Activated T-cell treated with anti-CD3 and anti-CD28 coated beads for 48 hours (primary cell): ENCODE results near the gene SLMAP.

Experiments used
- DNase-seq: peaks from one replicate; pipeline ENCODE4 v3.0.0-alpha.2; 2020; ENCODE audit warnings: low read depth

Gene SLMAP

DNA sequence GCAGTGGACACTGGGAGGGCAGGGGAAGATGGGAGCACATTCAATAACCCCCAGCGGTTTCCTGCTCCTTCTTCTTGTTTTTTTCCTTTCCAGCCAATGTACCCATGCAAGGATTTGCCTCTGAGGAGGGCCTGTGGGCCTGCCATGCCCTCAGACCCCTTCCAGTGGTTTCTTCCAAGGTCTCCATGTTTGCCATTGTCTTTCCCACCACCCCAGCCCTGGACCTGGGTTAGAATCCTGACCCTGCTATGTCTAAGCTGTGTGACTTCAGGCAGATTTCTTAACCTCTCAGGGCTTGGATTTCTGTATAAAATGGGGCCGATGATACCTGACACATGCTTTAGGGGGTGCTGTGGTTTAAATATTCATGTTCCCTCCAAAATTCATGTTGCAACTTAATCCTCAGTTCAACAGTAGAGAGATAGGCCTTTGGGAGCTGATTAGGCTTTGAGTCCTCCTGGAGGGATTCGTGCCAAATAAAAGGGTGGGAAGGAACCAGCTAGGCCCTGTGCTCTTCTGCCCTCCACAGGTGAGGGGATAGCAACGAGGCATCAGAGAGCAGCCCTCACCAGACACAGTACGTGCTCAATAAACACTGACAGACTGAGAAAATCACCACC is 205.8 kb downstream of the SLMAP start:
- DNase-seq, result no peak

GRCh38 chr3:57962448-57962834 is 206.3 kb downstream of the SLMAP start:
- DNase-seq, result no peak

DNA sequence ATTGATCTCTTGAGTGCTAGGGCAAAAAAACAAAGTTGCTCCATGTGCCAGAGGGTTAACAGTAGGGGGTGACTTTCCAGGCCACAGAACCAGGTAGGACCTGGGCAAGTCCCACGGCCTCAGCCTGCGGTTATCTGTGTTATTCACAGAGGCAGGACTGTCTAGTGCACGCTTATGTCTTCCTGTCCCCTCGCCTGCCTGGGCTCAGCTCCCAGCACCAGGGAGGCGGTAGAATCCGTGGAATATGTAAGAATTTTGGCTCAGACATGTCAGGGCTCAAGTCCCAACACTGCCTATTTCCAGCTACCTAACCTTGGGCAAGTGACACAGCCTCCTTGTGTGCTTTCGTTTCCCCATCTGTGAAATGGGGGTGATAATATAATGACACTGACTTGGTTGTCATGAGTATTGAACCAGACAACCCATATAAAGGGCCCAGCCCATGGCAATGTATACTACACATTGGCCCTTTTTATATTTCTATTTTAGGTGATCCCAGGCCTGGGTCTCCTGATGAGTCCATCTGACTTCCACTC is 207.8 kb downstream of the SLMAP start:
- no peak for DNase-seq

DNA sequence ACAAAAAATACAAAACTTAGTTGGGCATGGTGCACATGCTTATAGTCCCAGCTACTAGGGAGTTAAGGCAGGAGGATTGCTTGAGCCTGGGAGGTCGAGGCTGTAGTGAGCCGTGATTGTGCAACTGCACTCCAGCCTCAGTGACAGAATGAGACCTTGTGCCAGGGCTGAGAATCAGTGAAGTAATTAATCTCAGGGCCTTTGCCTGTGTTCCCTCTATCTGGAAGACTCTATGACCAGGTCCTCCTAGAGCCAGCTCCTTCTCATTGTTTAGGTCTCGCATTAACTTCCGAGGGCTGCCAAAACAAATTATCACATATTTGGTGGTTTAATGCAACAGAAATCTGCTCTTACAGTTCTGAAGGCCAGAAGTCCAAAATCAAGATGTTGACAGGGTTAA is 210.7 kb downstream of the SLMAP start:
- no peak for DNase-seq

- no peak for DNase-seq
These were observed 211.5 kb downstream of the SLMAP start for GRCh38 chr3:57967590-57967989.

DNA sequence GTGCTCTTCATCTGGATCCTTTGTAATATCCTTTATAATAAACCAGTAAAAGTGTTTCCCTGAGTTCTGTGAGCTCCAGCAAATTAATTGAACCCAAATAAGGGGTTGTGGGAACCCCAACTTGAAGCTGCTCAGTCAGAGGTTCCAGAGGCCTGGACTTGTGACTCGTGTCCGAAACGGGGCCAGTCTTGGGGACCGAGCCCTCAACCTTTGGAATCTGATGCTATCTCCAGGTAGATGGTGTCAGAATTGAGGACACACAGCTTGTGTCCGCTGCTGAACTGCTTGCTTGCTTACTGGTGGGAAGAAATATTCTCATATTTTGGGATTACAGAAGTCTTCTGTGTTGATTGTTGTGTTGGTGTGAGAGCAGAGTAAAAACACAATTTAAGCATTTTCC is 212.4 kb downstream of the SLMAP start:
- no peak for DNase-seq

GRCh38 chr3:57971975-57972374 is 215.9 kb downstream of the SLMAP start:
- no peak for DNase-seq

GRCh38 chr3:57972531-57973111 is 216.5 kb downstream of the SLMAP start:
- no peak for DNase-seq

GRCh38 chr3:57973715-57974477 is 217.8 kb downstream of the SLMAP start:
- DNase-seq, result no peak

- DNase-seq, result no peak
These were observed 218.8 kb downstream of the SLMAP start for GRCh38 chr3:57974796-57975388.

- no peak for DNase-seq
These were observed 221.7 kb downstream of the SLMAP start for GRCh38 chr3:57977818-57978235.

DNA sequence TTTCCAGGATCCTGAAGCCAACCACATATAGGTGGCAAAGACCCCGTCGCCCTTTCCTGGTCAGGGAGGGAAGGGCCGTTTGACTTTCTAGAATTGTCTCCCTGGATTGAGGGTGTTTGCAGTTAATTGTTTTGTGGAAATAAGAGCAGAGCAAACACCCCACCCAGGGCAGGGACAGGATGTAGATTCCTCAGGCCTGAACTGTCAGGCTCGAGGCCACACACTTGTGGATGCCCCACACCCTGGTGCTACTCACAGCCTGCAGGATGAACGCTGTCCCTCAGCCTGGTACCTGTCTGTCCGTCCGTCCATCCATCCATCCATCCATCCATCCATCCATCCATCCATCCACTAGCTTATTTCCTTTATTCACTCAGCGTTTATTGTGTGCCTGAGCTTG is 222.2 kb downstream of the SLMAP start:
- DNase-seq, result no peak
